Activated CD4-positive, alpha-beta T cell treated with anti-CD3 and anti-CD28 coated beads, Interleukin-2, amount 10 ng/mL, durations not matched to agents 7 days and 5 days (primary cell): ENCODE results near the gene SH3PXD2A. TPM values are rescaled to one million over a fixed set of nuclear protein-coding genes. Genes with fewer than 3 reads are reported as not detected.
A peak's percentile ranks its signal among the peaks of the same experiment; 100 is the strongest.

Source experiments
- CTCF ChIA-PET: fragments of 350-600 bp; sonication (Branson Sonifier 250); formaldehyde crosslinking; loops from one replicate; lab custom pipeline; 2021; ENCODE audit warnings: antibody characterized with exemption; lab: Charles Lee
- POLR2A ChIA-PET: fragments of 350-600 bp; sonication (Branson Sonifier 250); formaldehyde crosslinking; loops from one replicate; lab custom pipeline; 2021; ENCODE audit warnings: antibody characterized with exemption; lab: Charles Lee
- DNase-seq: peaks from one replicate; pipeline ENCODE4 v3.0.0-alpha.2; 2020
- H3K27ac Mint-ChIP-seq: one replicate; pipeline ENCODE4 v1.8.0; 2021; ENCODE audit warnings: mild to moderate bottlenecking, moderate library complexity, mixed read lengths
- H3K27me3 Mint-ChIP-seq: one replicate; pipeline ENCODE4 v1.8.0; 2021; ENCODE audit warnings: mixed read lengths
- H3K36me3 Mint-ChIP-seq: one replicate; pipeline ENCODE4 v1.8.0; 2021; ENCODE audit warnings: low read depth, mixed read lengths
- H3K4me1 Mint-ChIP-seq: one replicate; pipeline ENCODE4 v1.8.0; 2021; ENCODE audit warnings: mixed read lengths
- H3K4me3 Mint-ChIP-seq: one replicate; pipeline ENCODE4 v1.8.0; 2021; ENCODE audit warnings: mild to moderate bottlenecking, moderate library complexity, mixed read lengths
- H3K9me3 Mint-ChIP-seq: one replicate; pipeline ENCODE4 v1.8.0; 2021; ENCODE audit warnings: mixed read lengths
- total RNA-seq, 2 experiments: library from RNA; stranded (reverse); gene quantifications; one replicate each; pipeline ENCODE4 v1.2.3, GENCODE V29; 2021

SH3PXD2A gene
- total RNA-seq, 2 experiments from 2014 or later, result 11.9 to 12.7 TPM

DNA sequence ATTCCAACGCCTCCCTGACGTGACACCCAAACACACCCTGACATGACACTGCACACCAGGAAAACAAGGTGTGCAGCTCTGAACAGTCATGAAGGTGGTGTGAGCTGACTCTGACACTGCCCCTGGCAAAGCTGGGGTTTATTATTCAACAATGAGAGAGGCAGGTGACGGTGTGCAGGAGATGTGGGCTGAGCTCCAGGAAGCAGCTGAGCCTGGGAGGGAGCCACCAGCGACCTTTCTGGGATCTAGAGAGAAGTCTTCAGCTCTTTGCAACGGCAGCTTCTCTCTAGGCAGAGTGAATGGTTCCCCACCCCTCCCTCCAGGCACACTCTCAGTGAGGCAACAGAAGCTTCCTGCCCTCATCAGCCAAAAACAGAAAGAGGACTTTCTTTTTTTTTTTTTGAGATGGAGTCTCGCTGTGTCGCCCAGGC lies 65.6 kb downstream of the SH3PXD2A start:
- H3K9me3 Mint-ChIP-seq, result no peaks in the 10 kb centered on the region
- no peak overlapping the region for H3K4me3 Mint-ChIP-seq
- no peak overlapping the region for H3K27ac Mint-ChIP-seq
- peaks cover 7% of the 10 kb centered on the region for H3K27me3 Mint-ChIP-seq
- POLR2A ChIA-PET, result interaction anchor here (0.9 kb wide), 1 partner anchor 11 kb away, joined by 3 read pairs; no protein-coding TSS in a partner anchor
- DNase-seq, result no peak
- CTCF ChIA-PET, result interaction anchor here (0.6 to 2.4 kb wide), 10 partner anchors 9 to 487 kb away, joined by 3 to 10 read pairs (median 3); no protein-coding TSS in a partner anchor
- no peaks in the 10 kb centered on the region for H3K36me3 Mint-ChIP-seq
- H3K4me1 Mint-ChIP-seq, result peaks cover 11% of the 10 kb centered on the region

DNA sequence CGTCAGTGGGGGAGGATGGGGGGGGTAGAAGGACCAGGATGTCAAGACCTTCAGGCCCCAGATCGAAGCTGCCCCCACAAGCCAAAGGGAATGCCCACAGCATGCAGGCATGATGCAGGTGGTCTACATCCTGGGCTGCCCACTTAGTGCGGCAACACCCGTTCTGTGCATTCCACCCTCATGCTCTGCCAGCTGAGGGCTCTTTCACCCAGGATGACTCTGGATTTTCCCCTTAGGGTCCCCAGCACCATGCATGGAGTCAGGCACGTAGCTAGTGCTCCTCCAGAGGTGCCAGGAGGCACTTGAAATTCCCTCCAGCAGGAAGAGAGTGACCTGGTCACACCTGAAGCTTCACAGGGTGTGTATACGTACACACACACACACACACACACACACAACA lies 66.2 kb downstream of the SH3PXD2A start:
- CTCF ChIA-PET, result interaction anchor here (0.8 to 1.7 kb wide), 4 partner anchors 10 to 128 kb away, joined by 3 to 4 read pairs (median 3); no protein-coding TSS in a partner anchor
- no peaks in the 10 kb centered on the region for H3K36me3 Mint-ChIP-seq
- peaks cover 11% of the 10 kb centered on the region for H3K4me1 Mint-ChIP-seq
- H3K4me3 Mint-ChIP-seq, result no peak overlapping the region
- peak overlapping the region; percentile 48 for H3K27ac Mint-ChIP-seq
- POLR2A ChIA-PET, result interaction anchor here (0.9 kb wide), 1 partner anchor 12 kb away, joined by 3 read pairs; no protein-coding TSS in a partner anchor
- H3K27me3 Mint-ChIP-seq, result peaks cover 12% of the 10 kb centered on the region
- H3K9me3 Mint-ChIP-seq, result no peaks in the 10 kb centered on the region
- no peak for DNase-seq

DNA sequence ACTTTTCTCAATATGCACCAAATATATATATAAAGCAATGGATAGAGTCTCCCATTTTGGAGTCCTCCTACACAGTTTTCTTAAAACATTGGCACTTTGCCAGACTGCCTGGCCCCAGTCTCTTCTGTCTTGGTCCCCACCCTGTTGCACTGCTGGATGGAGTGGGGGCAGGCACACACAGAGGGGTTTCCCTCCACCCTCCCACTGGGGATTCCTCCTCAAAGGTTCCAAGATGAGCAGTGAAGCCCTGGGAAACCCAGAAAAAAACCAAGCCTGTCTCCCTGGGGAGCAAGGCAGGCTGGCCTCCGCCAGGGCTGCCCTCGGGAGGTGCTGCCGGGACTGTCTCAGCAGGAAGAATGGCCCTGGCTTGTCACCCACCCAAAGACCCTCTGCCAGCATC lies 68.0 kb downstream of the SH3PXD2A start:
- POLR2A ChIA-PET, result no interaction called here
- Mint-ChIP-seq H3K27ac (no peak overlapping the region), H3K4me1 (peaks cover 9% of the 10 kb centered on the region), H3K9me3 (no peaks in the 10 kb centered on the region), H3K4me3 (no peak overlapping the region), H3K36me3 (no peaks in the 10 kb centered on the region), H3K27me3 (peaks cover 15% of the 10 kb centered on the region)
- DNase-seq, result no peak
- CTCF ChIA-PET, result interaction anchor here (1.4 kb wide), 1 partner anchor 35 kb away, joined by 3 read pairs; no protein-coding TSS in a partner anchor

DNA sequence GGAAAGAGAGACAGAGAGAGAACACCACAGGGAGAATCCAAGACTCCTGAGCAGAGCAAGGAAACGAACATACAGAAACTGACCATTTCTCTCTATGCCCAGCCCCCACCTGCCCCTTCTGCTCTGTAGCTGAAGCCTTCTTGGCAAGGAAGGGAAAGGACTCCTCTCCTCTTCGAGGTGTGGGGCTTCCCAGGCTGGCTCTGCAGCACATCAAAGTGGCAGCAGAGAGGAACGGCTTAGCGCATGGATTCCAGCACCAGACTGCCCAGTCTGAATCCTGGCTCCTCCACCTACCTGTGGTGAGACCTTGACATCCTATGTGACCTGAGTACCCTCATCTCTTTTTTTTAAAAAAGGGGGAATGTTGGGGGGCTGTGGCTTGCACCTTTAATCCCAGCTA lies 69.4 kb downstream of the SH3PXD2A start:
- Mint-ChIP-seq H3K27ac (no peak overlapping the region), H3K27me3 (peaks cover 18% of the 10 kb centered on the region)

DNA sequence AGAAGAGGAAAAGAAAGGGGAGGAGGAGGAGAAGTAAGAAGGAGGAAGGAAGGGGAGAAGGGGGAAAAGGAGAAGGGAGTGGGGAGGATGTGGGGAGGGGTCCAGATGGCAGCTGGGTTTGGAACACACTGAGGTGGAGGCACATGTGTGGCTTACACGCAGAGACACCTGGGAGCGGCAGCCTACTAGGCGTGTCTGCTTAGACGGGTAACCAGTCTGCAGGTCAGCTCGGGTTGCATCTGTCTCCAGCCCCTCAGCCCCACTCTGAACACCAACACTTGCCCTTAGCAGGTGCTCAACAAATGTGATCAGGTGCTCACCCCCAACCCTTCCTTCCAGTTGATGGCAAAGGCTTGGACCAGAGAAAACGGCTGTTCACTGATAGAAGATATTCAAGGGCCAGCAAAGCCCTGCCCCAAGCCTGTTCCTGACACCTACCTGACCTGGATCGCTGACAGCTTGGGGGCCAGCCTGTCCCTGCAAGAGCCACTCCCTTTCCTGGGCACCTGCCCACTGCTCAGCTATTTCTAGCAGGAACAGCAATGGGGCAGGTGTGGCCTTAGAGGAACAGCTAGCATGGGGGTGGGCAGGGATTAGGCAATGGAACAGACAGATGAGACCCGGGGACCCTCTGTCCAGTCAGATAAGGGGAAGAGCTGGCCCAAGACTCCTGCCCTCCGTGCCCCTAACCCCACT lies 70.5 kb downstream of the SH3PXD2A start:
- no peaks in the 10 kb centered on the region for H3K36me3 Mint-ChIP-seq

More for the DNA sequence above, 69.4 kb downstream of the SH3PXD2A start:
- POLR2A ChIA-PET, result no interaction called here
- Mint-ChIP-seq H3K4me1 (peaks cover 22% of the 10 kb centered on the region), H3K36me3 (no peaks in the 10 kb centered on the region), H3K9me3 (no peaks in the 10 kb centered on the region), H3K4me3 (no peak overlapping the region)
- CTCF ChIA-PET, result interaction anchor here (0.7 kb wide), 1 partner anchor 31 kb away, joined by 3 read pairs; no protein-coding TSS in a partner anchor
- no peak for DNase-seq

DNA sequence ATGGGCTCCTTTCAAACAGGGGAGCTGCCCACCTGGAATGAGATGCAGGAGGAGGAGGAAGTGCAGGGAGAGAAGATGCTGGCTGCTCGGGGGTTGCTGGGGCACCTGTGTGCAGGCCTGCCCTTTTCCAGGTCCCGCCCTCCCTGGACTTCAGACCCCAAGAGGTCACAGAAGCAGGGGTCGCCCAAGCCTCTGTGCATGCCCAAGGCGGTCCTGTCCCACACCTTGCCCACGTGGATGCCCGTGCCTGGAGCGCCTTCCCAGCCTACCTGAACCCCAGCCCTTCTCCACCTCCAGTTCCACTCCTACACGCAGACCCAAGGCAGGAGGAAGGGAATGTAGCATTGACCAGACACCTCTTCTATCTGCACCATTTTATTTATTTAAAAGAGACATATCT lies 71.3 kb downstream of the SH3PXD2A start:
- POLR2A ChIA-PET, result no interaction called here
- DNase-seq, result no peak
- Mint-ChIP-seq H3K4me3 (no peak overlapping the region), H3K36me3 (no peaks in the 10 kb centered on the region), H3K4me1 (peaks cover 20% of the 10 kb centered on the region), H3K9me3 (no peaks in the 10 kb centered on the region), H3K27me3 (peaks cover 21% of the 10 kb centered on the region), H3K27ac (no peak overlapping the region)
- CTCF ChIA-PET, result interaction anchor here (1.0 kb wide), 1 partner anchor 14 kb away, joined by 3 read pairs; no protein-coding TSS in a partner anchor

More for the DNA sequence above, 70.5 kb downstream of the SH3PXD2A start:
- no peak for DNase-seq
- Mint-ChIP-seq H3K27me3 (peaks cover 21% of the 10 kb centered on the region), H3K9me3 (no peaks in the 10 kb centered on the region), H3K4me3 (no peak overlapping the region), H3K4me1 (peaks cover 27% of the 10 kb centered on the region), H3K27ac (no peak overlapping the region)
- CTCF ChIA-PET, result interaction anchor here (1.0 kb wide), 1 partner anchor 14 kb away, joined by 3 read pairs; no protein-coding TSS in a partner anchor
- POLR2A ChIA-PET, result no interaction called here

DNA sequence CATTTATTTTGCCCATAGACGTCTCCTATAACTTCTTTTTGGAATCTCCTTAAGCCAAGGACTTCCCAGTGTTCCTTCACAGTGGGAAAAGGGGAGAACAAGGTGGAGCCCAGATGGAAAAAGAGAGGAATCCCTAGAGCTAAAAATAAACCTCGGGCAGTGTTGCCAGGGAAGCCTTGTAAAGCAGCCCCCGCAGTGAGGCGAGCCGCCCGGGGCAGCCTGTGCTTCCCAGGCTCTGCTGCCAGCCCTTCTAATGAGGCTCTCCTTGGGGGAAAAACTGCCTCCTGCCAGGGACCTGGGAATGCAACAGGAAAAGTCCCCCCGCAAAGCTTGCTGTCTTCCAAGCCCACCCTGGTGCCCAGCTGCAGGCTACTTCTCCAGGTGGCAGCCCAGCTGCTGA lies 71.7 kb downstream of the SH3PXD2A start:
- POLR2A ChIA-PET, result no interaction called here
- peaks cover 20% of the 10 kb centered on the region for H3K4me1 Mint-ChIP-seq
- no peak overlapping the region for H3K4me3 Mint-ChIP-seq
- no peak overlapping the region for H3K27ac Mint-ChIP-seq
- no peak for DNase-seq
- CTCF ChIA-PET, result interaction anchor here (0.9 to 3.3 kb wide), 4 partner anchors 8 to 13 kb away, joined by 3 to 23 read pairs (median 4); no protein-coding TSS in a partner anchor
- H3K36me3 Mint-ChIP-seq, result no peaks in the 10 kb centered on the region
- no peaks in the 10 kb centered on the region for H3K9me3 Mint-ChIP-seq
- peaks cover 21% of the 10 kb centered on the region for H3K27me3 Mint-ChIP-seq

DNA sequence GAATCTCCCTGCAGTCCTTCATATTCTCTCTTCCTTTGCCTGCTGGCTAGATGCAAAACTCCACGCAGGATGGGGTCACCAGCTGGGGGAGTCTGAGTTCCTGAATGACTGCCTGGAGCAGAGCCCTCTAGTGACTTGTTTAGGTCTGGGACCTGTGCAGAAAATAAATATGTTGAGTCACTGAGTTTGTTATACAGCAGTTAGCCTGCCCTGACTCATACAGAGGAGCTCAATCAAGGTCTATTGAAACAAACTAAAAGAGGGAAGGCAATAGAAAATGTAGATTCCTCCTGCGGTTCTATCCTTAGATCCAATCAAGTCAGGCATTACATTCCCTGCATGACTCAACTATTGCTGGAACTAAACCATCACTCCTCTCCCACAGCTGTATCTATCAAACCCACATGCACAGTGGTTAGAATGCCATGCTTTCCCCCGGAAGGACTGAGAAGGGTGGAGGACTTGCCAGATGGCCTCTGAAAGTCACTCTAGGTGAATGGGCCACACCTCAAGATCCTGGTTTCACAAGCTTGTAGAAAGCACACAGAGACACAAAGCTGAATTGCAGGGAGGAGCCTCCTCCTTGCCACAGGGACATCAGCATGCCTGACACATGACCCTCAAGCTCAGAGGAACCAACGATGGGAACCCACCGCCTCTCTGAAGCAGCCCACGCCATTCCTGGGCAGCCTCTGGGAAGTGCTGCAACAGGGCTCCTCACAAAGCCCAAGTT lies 73.9 kb downstream of the SH3PXD2A start:
- H3K4me3 Mint-ChIP-seq, result no peak overlapping the region
- CTCF ChIA-PET, result interaction anchor here (0.6 to 3.3 kb wide), 13 partner anchors 9 to 85 kb away, joined by 3 to 23 read pairs (median 4); no protein-coding TSS in a partner anchor
- POLR2A ChIA-PET, result no interaction called here
- no peaks in the 10 kb centered on the region for H3K9me3 Mint-ChIP-seq
- no peaks in the 10 kb centered on the region for H3K36me3 Mint-ChIP-seq
- peaks cover 20% of the 10 kb centered on the region for H3K4me1 Mint-ChIP-seq
- DNase-seq, result no peak
- H3K27me3 Mint-ChIP-seq, result peaks cover 21% of the 10 kb centered on the region
- H3K27ac Mint-ChIP-seq, result peak overlapping the region; percentile 57

DNA sequence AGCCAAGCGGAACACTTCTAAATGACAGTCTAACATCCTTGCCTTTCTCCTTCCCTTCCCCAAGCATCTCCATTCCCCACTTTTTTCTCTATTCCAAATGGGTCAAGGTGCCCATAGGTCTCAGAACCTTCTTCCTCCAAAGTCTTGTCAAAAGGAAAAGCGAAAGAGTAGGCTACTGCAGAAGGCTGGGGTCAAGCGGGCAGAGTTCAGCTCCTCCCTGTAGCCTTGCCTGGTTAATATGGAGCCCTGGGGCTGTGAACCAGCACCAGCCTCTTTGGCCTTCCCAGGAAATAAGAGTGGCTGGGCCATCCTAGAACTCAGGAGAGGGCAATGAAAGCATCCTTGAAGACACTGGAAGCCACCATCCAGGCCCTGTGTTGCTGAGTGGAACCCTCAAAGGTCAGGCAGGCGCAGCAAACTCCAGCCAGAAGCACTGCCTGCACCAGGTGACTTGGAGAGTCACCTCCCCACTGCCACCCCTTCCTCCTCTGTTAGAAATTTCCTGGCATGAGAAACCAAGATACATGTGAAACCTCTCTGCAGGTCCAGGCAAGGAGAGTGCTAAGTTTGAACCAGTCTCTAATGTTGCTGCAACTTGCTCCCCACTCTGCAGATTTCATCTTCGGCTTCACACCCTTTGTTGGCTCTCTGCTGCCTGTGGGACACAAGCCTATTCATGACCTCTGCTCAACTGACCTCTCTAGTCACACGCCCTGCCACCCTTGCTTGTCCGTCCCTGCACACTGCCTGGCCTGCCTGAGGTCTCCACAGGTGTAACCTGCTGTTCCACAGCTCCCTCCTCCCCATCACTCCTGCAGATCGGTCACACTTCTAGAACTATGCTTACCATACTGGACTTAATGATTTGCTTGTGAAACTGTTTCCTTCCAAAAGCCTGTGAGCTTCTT lies 74.9 kb downstream of the SH3PXD2A start:
- H3K4me1 Mint-ChIP-seq, result peaks cover 20% of the 10 kb centered on the region
- ChIA-PET CTCF (interaction anchor here (0.8 to 3.3 kb wide), 8 partner anchors 8 to 84 kb away, joined by 3 to 23 read pairs (median 4); no protein-coding TSS in a partner anchor), POLR2A (no interaction called here)
- no peak overlapping the region for H3K27ac Mint-ChIP-seq
- peaks cover 20% of the 10 kb centered on the region for H3K27me3 Mint-ChIP-seq
- no peak for DNase-seq
- no peaks in the 10 kb centered on the region for H3K36me3 Mint-ChIP-seq
- no peaks in the 10 kb centered on the region for H3K9me3 Mint-ChIP-seq
- H3K4me3 Mint-ChIP-seq, result no peak overlapping the region

DNA sequence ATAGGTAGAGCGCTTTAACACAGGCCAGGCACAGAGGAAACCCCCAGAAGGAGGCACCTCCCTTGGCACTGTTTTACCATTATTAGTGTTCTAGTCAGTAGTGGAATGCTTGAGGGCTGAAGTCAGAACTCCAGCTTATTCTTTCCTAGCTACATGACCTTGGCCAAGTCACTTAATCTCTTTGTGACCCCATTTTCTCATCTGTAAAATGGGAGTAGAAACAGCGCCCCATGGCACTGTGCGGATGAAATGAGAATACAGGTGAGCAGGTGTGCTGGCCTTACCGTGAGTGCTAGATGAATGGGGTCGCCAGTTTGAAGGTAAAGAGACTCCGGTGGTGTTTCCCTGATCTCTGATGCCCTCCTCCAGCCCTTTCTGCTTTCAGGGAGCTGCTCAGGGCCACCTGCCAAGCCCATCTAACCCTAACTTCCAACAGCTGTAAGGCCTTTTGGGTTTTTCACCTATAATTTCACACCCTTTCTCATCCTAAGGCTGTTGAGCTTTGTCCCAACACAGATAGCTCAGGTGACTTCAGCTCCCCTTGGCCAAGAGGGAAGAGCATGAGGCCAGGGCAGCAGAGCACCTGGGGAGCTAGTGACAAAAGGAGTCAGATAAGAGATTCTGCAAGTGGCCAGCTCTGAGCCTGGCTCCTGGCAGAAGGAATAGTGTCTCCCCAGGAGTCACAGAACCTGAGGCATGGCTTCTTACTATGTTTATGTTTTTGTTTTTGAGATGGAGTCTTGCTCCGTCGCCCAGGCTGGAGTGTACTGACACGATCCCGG lies 76.8 kb downstream of the SH3PXD2A start:
- ChIA-PET POLR2A (no interaction called here), CTCF (interaction anchor here (0.6 to 1.4 kb wide), 3 partner anchors 11 to 70 kb away, joined by 3 to 4 read pairs (median 3); no protein-coding TSS in a partner anchor)
- H3K9me3 Mint-ChIP-seq, result peaks cover 2% of the 10 kb centered on the region
- H3K4me3 Mint-ChIP-seq, result no peak overlapping the region
- no peaks in the 10 kb centered on the region for H3K36me3 Mint-ChIP-seq
- peaks cover 20% of the 10 kb centered on the region for H3K4me1 Mint-ChIP-seq
- no peak overlapping the region for H3K27ac Mint-ChIP-seq
- DNase-seq, result no peak
- H3K27me3 Mint-ChIP-seq, result peaks cover 11% of the 10 kb centered on the region

DNA sequence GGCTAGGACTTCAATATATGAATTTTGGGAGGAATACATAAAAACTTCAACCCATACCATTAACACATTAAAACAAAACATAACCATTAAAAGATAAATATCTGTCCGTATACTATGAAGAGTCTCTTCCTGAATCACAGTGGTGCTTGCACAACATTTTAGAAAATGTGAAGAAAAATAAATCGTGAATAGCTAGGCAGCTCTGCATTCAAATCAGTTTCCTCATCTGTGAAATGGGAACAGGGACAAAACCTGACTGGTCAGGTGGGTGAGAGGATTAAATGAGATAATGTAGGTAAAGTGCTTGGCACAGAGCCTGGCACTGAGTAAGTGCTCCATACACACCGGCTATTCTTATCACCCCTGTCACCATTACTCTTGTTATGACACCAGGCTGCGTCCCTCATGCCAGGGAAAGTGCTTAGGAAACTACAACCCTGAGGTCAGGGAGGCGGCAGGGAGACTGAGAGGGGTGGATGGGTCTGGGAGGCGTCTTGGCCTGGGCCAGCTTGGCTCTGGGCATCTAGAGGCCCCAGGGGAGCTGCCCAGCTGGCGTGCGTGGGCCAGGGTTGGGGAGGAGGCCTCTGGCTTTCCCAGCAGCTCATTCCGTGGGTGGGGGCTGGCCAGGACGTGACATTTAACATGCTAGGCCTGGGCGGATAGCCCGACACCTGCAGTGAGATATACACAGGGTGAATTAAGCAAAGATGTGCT lies 78.3 kb downstream of the SH3PXD2A start:
- DNase-seq, result no peak
- Mint-ChIP-seq H3K27me3 (peaks cover 6% of the 10 kb centered on the region), H3K4me3 (no peak overlapping the region), H3K27ac (no peak overlapping the region), H3K4me1 (peaks cover 25% of the 10 kb centered on the region), H3K9me3 (peaks cover 2% of the 10 kb centered on the region), H3K36me3 (no peaks in the 10 kb centered on the region)
- POLR2A ChIA-PET, result no interaction called here
- CTCF ChIA-PET, result interaction anchor here (0.7 kb wide), 1 partner anchor 12 kb away, joined by 3 read pairs; no protein-coding TSS in a partner anchor
